Calu3 (cell line): ENCODE results near the gene SULT2B1. TPM values are rescaled to one million over a fixed set of nuclear protein-coding genes. Genes with fewer than 3 reads are reported as not detected.

ENCODE experiments used
- BruUV-seq: library from RNA; stranded (reverse); fragments of 400-500 nt; replicated peaks from 2 replicates; lab custom pipeline; 2021; lab: Mats Ljungman, UMichigan
- CTCF ChIA-PET: fragments of 300-600 bp; sonication (Branson Sonifier 250); formaldehyde crosslinking; loops from one replicate; lab custom pipeline; 2022; ENCODE audit warnings: antibody characterized with exemption; lab: Charles Lee
- DNase-seq: peaks from one replicate; pipeline ENCODE4 v3.0.0; 2022
- H3K27ac Mint-ChIP-seq: one replicate; pipeline ENCODE4 v1.8.0; 2022; ENCODE audit warnings: mixed read lengths; ENCODE audit not compliant: unreplicated experiment
- H3K27me3 Mint-ChIP-seq: one replicate; pipeline ENCODE4 v1.8.0; 2022; ENCODE audit warnings: mixed read lengths; ENCODE audit not compliant: unreplicated experiment
- H3K36me3 Mint-ChIP-seq: one replicate; pipeline ENCODE4 v1.8.0; 2022; ENCODE audit warnings: mild to moderate bottlenecking, moderate library complexity, mixed read lengths; ENCODE audit not compliant: insufficient read depth, unreplicated experiment
- H3K4me1 Mint-ChIP-seq: one replicate; pipeline ENCODE4 v1.8.0; 2022; ENCODE audit warnings: mild to moderate bottlenecking, low read depth, mixed read lengths; ENCODE audit not compliant: unreplicated experiment
- H3K4me3 Mint-ChIP-seq: one replicate; pipeline ENCODE4 v1.8.0; 2022; ENCODE audit warnings: mild to moderate bottlenecking, low read depth, moderate library complexity, mixed read lengths; ENCODE audit not compliant: unreplicated experiment
- H3K9me3 Mint-ChIP-seq: one replicate; pipeline ENCODE4 v1.8.0; 2022; ENCODE audit warnings: low read depth, mixed read lengths; ENCODE audit not compliant: unreplicated experiment
- intact Hi-C: fragments of 100-400 bp; cut with micrococcal nuclease; formaldehyde crosslinking; loops from one replicate; pipeline ENCODE4 v1.10.0; 2022; ENCODE audit not compliant: unreplicated experiment
- total RNA-seq: library from RNA; stranded (reverse); gene quantifications from 2 replicates; pipeline ENCODE4 v1.2.3, GENCODE V29; 2022
- TF ChIP-seq, protein P1 (sequence below): fragments of 200-600 bp; IDR thresholded peaks from one replicate; pipeline ENCODE4 v1.8.0; 2022; ENCODE audit warnings: antibody characterized with exemption; ENCODE audit not compliant: unreplicated experiment

SULT2B1 gene
- total RNA-seq, 1 experiment from 2014 or later, result not detected

DNA sequence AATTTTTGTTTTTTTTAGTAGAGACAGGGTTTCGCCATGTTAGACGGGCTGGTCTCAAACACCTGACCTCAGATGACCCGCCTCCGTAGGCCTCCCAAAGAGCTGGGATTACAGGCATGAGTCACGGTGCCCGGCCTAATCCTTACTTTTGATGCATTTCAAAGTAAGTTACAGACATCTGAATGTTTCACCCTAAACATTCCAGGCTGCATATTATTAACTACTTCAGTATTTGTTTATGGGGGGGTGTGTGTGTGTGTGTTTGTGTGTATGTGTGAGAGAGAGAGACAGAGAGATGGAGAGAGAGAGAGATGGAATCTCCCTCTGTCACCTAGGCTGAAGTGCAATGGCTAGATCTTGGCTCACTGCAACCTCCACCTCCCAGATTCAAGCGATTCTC is 13.1 kb downstream of the SULT2B1 start:
- H3K27ac Mint-ChIP-seq, result no peak overlapping the region
- intact Hi-C loops, result no loop called here
- BruUV-seq, result no TSS peak
- CTCF ChIA-PET, result interaction anchor here (0.8 kb wide), 1 partner anchor 19 kb away, joined by 3 read pairs; no protein-coding TSS in a partner anchor
- H3K27me3 Mint-ChIP-seq, result no peaks in the 10 kb centered on the region
- no peaks in the 10 kb centered on the region for H3K9me3 Mint-ChIP-seq
- peaks cover 13% of the 10 kb centered on the region for H3K36me3 Mint-ChIP-seq
- peaks cover 31% of the 10 kb centered on the region for H3K4me1 Mint-ChIP-seq
- peak; percentile 56 for DNase-seq
- TF ChIP-seq, protein P1, sequence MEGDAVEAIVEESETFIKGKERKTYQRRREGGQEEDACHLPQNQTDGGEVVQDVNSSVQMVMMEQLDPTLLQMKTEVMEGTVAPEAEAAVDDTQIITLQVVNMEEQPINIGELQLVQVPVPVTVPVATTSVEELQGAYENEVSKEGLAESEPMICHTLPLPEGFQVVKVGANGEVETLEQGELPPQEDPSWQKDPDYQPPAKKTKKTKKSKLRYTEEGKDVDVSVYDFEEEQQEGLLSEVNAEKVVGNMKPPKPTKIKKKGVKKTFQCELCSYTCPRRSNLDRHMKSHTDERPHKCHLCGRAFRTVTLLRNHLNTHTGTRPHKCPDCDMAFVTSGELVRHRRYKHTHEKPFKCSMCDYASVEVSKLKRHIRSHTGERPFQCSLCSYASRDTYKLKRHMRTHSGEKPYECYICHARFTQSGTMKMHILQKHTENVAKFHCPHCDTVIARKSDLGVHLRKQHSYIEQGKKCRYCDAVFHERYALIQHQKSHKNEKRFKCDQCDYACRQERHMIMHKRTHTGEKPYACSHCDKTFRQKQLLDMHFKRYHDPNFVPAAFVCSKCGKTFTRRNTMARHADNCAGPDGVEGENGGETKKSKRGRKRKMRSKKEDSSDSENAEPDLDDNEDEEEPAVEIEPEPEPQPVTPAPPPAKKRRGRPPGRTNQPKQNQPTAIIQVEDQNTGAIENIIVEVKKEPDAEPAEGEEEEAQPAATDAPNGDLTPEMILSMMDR, result no peak
- no peak overlapping the region for H3K4me3 Mint-ChIP-seq

DNA sequence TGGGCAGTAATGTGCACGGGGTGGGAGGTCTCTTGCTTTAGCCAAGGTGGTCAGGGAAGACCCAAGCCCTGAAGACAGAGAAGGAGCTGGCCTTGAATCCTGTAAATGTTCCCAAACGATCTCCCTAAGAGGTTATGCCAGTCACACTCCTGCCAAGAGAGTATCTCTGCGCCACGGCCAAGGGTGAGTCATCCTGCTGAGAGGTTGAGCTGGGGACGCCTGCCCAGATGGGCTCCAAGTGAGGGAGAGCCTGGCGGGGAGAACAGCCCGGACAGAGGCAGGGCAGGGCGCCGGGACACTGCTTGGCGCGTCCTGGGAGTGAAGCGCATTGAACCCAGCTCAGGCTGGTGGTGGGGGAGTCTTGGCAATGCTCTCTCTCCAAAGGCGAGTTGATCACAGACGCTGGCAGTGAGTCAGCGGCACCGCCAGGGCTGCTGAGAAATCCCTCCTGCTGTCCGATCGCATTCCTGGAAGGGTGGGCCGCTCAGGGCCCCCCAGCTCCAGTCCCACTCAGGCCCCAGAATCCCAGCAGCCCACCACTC is 16.4 kb downstream of the SULT2B1 start:
- TF ChIP-seq, protein P1, result no peak
- intact Hi-C loops, result no loop called here
- Mint-ChIP-seq H3K9me3 (no peaks in the 10 kb centered on the region), H3K36me3 (peaks cover 13% of the 10 kb centered on the region), H3K27me3 (no peaks in the 10 kb centered on the region), H3K27ac (no peak overlapping the region), H3K4me1 (peaks cover 31% of the 10 kb centered on the region), H3K4me3 (peak overlapping the region; percentile 19)
- BruUV-seq, result no TSS peak
- peak; percentile 83 for DNase-seq
- CTCF ChIA-PET, result interaction anchor here (0.5 to 1.1 kb wide), 9 partner anchors 16 to 1684 kb away, joined by 3 to 5 read pairs (median 4); partner anchors contain the start of gene KDELR1

GRCh38 chr19:48569814-48570213 is 17.8 kb downstream of the SULT2B1 start:
- DNase-seq, result no peak
- CTCF ChIA-PET, result no interaction called here
- Mint-ChIP-seq H3K36me3 (peaks cover 13% of the 10 kb centered on the region), H3K4me3 (no peak overlapping the region), H3K27ac (no peak overlapping the region), H3K27me3 (no peaks in the 10 kb centered on the region), H3K9me3 (no peaks in the 10 kb centered on the region), H3K4me1 (peaks cover 30% of the 10 kb centered on the region)
- no TSS peak for BruUV-seq
- TF ChIP-seq, protein P1, result no peak
- intact Hi-C loops, result no loop called here

DNA sequence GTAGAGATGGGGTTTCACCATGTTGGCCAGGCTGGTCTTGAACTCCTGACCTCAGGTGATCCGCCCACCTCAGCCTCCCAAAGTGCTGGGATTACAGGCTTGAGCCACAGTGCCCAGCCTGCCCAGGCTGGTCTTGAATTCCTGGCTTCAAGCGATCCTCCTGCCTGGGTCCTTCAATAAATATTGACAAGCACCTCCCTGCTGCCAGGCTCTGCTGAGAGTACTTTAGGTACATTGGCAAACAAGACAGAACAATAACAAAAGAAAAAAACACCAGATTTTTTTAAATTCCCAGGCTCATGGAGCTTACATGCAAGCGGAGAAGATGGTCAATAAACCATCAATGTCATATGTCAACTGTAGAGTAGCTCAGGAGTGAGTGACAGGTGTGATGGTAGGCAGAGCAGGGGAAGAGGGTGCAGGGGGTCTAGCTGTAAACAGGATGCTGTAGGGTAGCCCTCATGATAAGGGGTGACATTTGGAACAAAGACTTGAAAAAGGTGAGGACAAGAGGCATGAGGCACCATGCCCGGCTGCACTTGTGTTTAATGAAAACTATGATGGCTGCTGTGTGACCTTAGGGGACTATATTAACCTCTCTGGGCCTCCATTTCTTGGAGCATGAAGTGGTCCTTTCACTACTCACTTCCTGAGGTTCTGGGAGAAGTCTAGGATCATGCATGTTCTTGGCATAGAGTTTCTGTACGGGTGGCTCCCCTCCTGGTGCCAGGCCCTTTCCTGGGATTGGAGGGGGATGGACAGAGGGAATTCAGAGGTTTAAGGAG is 19.6 kb downstream of the SULT2B1 start:
- TF ChIP-seq, protein P1, result no peak
- Mint-ChIP-seq H3K4me1 (peaks cover 22% of the 10 kb centered on the region), H3K36me3 (peaks cover 8% of the 10 kb centered on the region), H3K9me3 (no peaks in the 10 kb centered on the region), H3K27me3 (no peaks in the 10 kb centered on the region), H3K27ac (no peak overlapping the region), H3K4me3 (no peak overlapping the region)
- DNase-seq, result no peak
- intact Hi-C loops, result no loop called here
- no TSS peak for BruUV-seq
- CTCF ChIA-PET, result interaction anchor here (0.6 to 1.0 kb wide), 2 partner anchors 13 to 180 kb away, joined by 3 to 7 read pairs; partner anchors contain the start of gene KDELR1
